Epithelial cell of umbilical artery (primary cell): ENCODE results near the gene GPNMB. TPM values are rescaled to one million over a fixed set of nuclear protein-coding genes. Genes with fewer than 3 reads are reported as not detected.

Experiments used
- total RNA-seq: library from RNA; depleted of rRNA; stranded (reverse); fragments of >200 nt; gene quantifications from 2 replicates; pipeline ENCODE4 v1.2.3, GENCODE V29; 2014

The GPNMB gene
- 0.32 and 1.7 TPM in 2 replicates for total RNA-seq

GRCh38 chr7:23246555-23246954 is at the start of gene GPNMB:
Gene GPNMB, plus strand, starts transcription at chr7:23246775. Its CDS starts 83 bp downstream, at chr7:23246858.

GRCh38 chr7:23298885-23299769 is 52.6 kb downstream of the GPNMB start, which contains the start of gene MALSU1:
Gene MALSU1, plus strand, starts transcription at chr7:23299339. Its CDS starts 14 bp downstream, at chr7:23299353.

Other genes with a start within 250 kb of the GPNMB start
- 37.4 and 61.7 TPM in 2 replicates for gene HYCC1, start 232.6 kb upstream of the GPNMB start, total RNA-seq
- 42.2 and 44.2 TPM in 2 replicates for gene KLHL7, start 141.0 kb upstream of the GPNMB start, total RNA-seq
- 34.8 and 41.0 TPM in 2 replicates for gene NUP42, start 64.7 kb upstream of the GPNMB start, total RNA-seq
- gene MALSU1, start 52.6 kb downstream of the GPNMB start, total RNA-seq: 59.0 and 59.1 TPM in 2 replicates
- 129 and 161 TPM in 2 replicates for gene IGF2BP3, start 223.7 kb downstream of the GPNMB start, total RNA-seq